Limb (tissue), 2 donors: ENCODE data around the gene MXI1.

ENCODE experiments used
- DNase-seq, 2 donors: peaks; one replicate each; pipeline ENCODE4 v3.0.0-alpha.2; 2016; ENCODE audit errors: extremely low spot score in 2 of 2

MXI1 gene

DNA sequence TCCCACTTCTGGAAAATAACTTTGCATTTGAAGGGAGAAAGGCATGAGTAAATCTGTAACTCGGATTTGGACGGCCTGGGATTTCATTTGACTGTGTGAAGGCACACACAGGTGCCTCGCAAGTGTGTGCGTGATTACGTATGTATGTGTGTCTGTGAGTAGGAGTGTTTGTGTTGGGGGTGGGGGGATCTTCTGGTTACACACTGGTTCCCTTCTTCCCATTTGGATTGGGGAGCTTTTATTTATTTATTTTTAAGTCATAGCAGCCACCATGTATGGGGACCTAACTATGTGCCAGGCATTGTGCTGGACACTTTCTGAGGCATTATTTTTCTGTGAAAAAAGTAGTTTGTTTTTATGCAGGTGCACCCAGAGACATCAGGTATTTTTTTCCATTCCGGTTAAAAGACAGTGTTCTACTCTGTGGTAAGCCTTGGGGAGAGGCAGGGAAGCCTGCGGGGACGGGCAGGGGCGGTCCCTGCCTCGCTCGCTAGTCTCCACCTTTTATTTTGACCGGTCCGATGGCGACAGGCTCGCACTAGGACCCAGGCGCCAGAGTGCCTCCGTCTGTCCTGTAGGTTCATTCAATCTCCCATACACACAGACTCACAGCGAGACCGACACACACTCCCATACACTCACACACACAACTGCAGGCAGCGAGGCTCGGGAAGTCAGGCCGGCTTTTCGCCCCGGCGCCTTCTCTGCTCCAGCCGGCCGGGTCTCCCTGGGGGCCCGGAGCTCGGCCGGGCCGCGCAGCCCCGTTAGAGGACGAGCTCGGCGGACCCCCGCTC lies at the start of gene MXI1:
Gene MXI1, plus strand, starts transcription at position 595 of the 794 bp plus-strand sequence. CDS start 204 bp downstream, outside the sequence.
- DNase-seq: peak; percentile 67 to 80

DNA sequence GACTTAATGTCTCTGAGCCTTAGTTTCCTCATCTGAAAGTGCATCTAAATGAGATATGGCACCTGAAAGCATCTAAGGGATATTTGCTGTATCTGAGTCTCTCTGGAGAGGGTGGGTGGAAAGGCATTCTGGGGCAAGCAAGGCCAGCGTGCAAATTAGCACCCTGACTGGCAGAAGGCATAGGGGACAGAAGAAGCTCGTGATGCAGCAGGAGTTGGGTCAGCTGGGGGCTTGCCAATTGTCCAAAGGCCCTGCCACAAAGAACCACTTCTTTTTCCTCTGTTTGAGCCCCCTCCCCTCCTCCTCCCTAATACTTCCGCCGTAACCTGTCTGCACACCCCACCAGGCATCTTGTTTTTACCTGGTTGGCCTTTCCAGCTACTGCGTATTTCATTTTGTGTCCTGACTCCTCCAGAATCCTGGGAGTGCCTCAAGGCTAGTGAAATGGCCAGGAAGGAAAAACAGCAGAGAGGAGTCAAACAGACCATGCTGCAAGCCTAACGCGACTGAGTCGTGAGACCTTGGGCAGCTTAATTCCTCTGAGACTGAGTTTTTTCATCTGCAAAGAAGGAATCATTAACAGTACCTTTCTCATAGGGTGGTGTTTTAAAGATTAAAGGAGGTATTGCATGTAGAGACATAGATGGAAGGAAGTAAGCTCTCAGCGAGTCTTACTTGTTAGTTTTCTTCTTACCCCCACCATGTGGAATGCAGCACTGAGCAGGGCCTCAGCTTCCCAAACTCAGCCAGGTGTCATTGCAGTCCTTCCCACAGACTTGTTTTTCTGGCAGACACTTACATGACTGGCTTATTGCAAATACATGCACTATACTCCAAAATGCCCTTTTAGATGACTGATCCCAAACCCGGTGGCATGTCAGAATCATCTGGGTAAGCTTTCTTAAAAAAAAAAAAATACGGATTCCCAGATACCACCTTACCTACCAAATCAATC lies 49.1 kb upstream of the MXI1 start:
- no peak for DNase-seq

DNA sequence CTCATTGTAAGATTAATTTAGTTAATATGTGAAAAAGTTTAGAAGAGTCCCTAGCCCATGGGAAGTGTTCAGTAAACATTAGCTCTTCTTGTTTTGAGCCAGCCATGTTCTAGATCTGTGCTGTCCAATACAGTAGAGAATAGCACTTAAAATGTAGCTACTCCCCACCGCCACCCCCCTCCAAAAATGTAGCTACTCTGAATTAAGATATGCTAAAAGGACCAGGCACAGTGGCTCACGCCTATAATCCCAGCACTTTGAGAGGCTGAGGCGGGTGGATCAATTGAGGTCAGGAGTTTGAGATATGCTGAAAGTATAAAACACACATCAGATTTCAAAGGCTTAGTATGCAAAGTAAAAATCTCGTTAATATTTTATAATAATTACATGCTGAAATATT lies 47.3 kb upstream of the MXI1 start:
- DNase-seq: no peak

DNA sequence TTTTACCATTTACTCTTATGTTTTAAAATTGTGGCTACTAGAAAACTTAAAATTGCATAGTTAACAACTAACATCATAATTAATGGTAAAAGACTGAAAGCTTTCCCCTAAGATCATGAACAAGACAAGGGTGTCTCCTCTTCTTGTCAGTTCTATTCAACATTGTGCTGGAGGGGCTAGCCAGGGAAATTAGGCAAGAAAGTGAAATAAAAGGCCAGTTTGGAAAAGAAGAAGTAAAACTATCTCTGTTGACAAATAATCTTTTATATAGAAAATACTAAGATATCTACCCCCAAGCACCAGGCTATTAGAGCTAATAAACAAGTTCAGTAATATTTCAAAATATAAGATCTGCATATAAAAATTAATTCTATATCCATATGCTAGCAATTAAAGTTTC lies 46.9 kb upstream of the MXI1 start:
- DNase-seq: no peak

DNA sequence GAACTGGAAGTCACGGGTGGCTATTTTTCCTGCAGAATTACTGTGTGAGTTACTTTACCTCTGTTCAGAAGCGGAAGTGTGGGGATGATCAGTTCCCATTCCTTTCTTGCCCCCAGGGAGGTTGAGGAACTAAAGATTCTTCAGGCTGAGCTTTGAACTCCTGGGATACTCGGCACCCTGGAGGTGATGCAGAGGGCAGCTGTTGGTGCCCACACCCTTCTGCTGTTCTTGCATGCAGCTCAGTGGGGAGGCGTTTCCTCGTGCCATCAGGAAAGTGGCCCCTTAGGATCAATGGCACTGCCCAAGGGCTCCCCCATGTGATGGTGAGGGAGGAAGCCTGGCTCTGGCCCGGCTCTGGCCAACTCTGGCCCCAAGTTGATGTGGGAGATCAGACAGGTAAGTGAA lies 44.7 kb upstream of the MXI1 start:
- DNase-seq: no peak

DNA sequence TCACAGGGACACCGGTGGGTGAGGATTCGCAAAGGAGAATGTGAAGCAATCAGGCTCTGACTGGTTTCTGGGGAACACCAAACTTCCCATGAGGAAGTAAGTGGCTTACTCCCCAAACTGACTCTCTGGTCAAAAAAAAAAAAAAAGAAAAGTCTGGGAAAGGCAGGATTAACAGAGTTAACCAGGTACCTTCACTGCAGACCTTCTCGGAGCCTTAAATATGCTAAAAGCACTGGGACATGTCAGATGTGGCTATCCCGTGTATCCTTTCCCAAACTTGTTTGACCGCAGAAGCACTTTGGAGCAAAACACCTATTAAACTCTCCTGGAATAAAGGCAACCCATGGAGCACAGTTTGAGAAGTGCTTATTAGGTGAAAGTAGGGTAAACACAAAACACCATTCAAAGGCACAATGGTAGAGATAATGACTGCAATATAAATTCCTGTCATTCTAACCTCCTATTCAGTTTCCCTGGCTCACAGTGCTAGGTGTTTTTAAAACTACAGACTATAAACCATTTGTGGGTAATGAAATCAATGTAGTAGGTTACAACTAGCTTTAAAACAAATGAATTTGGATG lies 44.1 kb upstream of the MXI1 start:
- DNase-seq: no peak

DNA sequence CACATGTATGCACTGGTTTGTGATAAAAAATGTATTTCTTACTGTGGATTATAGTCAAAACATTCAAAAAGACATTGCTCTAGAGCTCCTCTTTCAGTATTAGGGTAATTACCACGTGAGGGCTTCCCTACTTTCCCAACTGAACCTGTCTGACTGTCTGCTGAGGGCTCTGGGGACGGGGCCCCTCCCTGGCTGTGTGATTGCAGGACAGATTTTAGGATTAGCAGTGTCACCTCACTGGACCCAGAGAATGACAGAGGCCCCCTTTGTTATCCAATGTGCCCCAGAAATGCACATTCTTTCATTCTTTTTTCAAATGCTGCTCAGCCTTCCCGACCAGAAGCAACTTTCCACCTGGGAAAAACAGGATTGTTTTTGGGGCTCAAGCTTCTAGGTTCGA lies 43.6 kb upstream of the MXI1 start:
- no peak for DNase-seq

DNA sequence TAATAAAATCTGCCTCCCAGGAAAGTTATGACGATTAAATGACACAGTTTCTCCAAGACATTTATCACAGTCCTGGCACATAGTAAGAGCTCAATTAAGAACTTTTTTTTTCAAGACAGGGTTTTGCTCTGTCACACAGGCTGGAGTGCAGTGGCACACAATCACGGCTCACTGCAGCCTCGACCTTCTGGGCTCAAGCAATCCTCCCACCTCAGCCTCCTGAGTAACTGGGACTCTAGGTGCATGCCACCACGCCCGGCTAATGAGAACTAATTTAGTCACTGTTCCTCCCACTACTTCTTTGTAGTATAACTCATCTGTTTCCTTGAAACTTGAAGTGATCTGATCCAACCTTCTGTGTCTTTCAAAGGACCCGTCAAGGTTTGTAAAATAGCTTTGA lies 42.2 kb upstream of the MXI1 start:
- no peak for DNase-seq

DNA sequence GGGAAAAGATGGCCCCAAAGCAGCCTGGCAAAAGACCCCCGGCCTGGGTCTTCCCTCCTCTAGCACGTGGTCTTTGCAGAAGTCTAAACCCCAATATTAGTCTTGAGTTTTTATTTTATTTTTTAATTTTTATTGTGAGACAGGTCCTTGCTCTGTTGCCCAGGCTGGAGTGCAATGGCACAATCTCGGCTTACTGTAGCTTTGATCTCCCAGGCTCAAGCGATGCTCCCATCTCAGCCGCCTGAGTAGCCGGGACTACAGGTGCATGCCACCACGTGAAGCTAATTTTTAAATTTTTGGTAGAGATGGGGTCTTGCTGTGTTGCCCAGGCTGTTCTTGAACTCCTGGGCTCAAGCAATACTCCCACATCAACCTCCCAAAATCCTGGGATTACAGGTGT lies 40.3 kb upstream of the MXI1 start:
- DNase-seq: no peak

DNA sequence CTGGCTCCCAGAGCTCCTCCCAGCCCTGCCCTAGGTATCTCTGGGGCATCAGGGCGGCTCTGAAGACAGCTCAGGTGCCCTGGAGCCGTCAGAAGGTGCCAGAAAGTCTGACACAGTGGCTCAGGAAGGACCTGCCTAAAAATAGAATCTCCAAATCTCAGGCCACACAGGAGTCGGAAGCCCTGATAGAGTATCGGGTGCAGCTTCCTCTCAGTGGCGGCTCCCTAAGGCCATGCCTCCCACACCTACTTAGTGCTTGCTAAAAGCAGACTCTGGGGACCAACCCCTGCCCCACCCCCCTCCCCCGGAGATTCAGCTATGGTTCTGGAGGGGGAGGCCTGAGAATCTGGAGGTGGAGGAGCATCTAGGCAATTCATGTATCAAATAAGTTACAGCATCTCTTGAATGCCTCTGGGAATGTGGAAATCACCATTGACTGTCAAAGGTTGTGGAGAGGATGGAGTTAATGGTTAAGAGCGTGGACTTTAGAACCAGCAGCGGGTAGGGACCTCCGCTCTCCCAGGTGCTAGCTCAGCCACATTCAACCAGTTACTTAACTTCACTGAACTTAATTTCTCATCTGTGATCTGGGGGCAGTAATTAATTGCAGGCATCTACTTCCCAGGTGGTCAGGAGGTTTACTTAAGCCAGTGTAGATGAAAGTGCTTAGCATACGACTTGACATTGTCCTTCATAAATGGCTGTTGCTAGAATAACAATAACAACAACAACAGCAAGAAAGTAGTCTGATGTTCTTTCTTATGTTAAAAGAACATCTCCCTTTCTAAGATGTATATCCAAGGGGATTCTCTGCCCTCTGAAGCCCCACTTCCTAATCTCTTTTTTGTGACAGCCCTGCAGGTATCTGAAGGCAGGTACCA lies 38.6 kb upstream of the MXI1 start:
- DNase-seq: no peak

DNA sequence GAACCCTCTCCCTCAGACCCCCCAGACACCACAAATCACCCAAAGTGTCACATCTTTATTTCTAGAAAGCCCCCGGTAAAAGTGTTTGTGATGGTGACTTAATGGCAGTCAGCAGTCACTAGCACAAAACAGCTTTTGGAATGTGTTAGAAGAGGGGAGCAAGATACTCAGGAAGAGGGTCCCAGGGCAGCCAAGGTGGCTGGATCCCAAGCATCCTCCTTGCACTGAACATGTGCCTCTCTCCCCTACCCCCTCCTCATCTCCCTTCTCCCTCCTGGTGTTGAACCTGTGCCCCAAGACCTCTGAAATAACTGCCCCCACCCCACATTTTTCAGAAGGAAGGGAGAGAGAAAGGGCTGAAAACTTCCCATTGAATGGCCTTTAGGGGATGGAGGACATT lies 37.8 kb upstream of the MXI1 start:
- DNase-seq: no peak

DNA sequence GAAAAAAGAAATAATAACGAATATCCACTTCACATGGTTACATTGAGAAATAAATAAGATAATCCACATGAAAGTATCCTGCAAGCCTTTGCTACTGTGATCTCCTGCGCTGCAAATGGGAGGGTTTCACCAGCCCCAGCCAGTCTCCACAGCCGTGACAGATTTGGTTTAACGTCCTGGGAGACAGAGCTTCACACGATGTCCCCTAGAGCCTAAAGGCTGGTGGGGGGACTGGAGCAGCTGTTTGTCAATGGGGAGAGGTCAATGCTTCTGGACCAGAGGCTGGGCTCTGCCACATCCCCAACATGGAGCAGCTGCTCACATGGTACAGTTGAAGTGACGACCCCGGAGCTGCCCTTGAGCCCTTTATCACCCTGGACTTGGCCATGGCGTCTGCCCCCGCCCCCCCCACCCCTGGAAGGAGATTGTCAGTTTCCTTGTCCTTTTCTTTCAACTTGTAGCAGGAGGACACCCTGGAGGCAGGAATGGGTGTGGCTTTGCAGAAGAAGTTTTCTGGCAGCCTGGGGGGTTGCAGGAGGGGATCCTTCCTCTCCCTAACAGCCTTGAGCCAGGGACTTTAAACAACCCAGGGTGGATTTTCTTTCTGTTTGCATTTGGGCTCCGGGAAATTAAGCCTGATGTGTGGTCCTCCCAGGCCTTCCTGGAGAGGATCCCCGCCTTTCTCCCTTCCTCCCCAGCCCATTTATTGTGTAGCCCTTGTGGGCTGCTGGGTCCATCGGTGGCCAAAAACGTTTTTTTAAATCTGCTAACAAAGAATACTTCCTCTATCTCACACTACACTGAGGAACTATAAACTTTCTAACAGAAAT lies 37.0 kb upstream of the MXI1 start:
- DNase-seq: no peak

DNA sequence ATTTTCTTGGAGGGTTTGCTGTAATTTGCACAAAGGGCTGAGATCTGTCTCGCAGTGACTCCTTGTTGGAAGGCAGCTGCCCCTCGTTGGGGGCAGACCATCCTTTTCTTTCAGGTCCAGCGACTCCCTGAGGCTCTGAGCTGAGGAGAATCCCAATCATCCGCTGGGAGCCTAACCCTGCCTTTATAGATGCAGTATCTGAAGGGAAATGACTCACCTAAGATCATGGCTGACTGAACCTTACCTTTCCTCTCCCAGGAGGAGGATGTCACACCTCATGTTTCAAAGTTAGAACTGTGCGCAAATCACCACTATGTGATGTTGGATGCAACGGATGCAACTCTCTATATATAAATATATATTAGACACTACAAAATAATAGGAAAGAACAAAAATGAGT lies 36.4 kb upstream of the MXI1 start:
- DNase-seq: no peak

DNA sequence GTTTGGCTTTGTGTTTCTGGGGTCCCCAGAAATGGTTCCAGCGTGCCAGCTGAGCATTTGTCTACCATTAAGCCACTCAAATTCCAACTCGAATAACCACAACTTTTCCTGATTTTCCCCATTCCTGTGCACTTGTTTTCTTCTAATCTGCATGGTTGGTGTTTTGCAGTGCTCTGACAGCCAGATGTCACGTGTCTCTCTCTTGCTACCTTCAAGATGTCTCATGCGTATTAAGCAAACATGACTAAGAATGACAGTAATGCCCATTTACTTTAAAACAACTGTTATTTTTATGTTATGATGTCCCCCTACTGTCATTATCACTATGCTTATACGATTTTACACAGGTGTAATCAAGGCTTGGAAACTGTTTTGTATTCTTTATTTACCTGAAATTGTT lies 35.2 kb upstream of the MXI1 start:
- DNase-seq: no peak

DNA sequence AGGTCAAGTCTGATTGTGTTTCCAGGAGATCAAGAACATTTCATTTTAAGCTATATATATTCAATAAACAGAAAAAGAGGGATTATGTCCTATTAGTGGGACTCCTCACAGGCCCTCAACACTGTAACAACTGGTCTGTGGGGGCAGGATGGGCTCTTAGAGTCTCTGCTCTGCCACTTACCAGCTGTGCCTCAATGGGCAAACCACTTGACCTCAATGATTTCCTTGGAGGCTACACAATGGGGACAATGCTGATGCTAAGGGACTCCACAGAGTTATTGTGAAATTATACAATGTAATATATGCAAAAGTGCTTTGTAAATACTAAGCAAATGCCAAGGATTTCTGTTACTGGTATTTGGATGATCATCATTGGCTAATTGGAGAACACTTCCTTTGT lies 33.2 kb upstream of the MXI1 start:
- DNase-seq: no peak

DNA sequence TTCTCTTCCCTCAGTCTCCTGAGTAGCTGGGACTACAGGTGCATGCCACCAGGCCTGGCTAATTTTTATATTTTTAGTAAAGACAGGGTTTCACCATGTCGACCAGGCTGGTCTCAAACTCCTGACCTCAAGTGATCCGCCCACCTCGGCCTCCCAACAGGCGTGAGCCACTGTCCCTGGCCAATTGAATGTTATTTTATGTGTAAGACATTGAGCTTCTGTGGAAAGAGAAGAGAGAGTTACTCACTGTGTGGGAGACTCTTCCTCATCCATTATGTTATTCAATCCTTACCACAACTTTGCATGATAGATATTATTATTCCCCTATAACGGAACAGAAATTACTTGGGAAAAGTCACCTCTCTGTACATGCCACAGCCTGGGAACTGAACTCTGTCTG lies 32.6 kb upstream of the MXI1 start:
- no peak for DNase-seq

DNA sequence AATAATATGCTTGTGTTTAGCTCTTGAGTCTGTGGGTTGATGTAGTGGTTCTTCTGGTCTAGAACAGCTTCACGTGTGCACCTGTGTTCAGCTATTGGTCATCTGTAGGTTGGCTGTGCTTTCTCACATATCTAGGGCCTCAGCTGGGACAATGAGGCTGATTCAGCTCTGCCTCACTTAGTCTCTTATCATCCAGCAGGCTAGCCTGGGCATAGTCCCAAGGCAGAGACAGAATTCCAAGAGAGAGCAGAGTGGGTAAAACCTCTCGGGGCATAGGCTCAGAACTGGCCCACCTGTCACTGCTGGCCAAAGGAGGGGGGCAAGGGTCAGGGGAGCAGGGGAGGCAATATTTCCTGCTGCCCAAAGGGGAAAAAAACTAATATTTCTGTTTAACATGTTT lies 32.0 kb upstream of the MXI1 start:
- DNase-seq: no peak

DNA sequence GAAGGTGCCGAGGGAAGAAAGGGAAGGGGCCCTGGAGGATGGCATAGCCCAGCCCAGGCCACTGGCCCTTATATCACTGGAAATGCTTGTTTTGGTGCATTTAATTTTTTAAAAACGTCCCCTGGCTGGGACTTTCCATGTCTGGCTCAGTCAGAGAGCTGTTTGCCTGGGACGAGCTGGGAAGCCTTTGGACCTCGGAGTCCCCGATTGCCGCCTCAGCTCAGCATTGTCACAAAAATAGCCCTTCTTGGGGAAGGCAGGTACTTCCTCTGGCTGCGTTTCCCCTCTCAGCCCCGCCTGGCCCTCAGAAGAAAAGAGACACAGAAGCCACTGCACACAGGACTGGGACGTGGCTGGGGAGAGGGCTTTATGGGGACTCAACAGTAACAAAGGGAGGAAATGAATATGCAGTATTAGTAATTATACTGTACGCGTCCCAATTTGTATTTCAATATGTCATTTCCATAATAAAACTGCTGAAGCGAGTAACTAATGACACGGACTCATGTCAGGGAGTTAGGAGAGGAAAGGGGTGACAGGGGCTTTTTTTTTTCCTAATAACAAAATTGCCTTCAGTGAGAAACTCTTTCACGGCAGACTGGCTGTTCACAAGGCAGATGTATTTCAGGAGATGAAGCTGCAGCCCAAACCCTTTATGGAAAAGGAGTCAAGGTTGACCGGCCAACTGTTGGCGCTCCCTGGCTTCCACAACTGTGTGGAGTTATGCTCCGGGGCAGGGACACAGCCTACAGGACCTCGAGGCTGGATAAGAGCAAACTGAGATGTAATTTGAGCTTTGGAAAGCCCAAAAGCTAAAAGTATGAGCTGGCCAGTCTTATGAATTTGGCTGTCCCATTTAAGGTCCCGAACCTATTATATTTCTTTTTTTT lies 31.0 kb upstream of the MXI1 start:
- no peak for DNase-seq

DNA sequence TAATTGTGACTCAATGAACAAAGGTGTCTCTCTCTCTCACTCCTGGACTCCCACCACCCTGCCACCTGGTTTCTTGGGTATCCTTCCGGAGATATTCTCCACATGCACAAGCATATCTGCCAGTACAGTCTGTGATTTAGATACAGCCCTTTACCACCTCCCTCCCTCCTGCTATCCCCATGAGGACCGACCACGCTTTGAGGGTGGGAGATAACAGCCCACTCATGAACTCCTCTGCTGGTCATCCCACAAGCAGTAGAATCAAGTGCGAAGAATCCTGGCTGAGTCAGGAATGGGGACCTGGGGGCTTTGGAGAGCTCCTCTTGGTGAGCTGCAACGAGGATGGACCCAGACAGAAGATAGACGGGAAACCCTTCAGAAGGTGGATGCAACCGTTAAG lies 28.2 kb upstream of the MXI1 start:
- no peak for DNase-seq
